Activated CD4-positive, alpha-beta T cell treated with anti-CD3 and anti-CD28 coated beads, Interleukin-2, amount 10 ng/mL, durations not matched to agents 7 days and 5 days (primary cell): ENCODE results near the gene ZC3H7A. TPM values are rescaled to one million over a fixed set of nuclear protein-coding genes. Genes with fewer than 3 reads are reported as not detected.

ENCODE experiments used
- total RNA-seq, 2 experiments: library from RNA; stranded (reverse); gene quantifications; one replicate each; pipeline ENCODE4 v1.2.3, GENCODE V29; 2021

ZC3H7A gene
- total RNA-seq, 2 experiments from 2014 or later: 68.0 to 76.9 TPM

Other genes with a start within 250 kb of the ZC3H7A start
- gene LITAF, start 210.3 kb downstream of the ZC3H7A start, total RNA-seq: 100 to 1,000 TPM; 133 to 141 TPM
- 10 to 100 TPM; 21.7 to 23.4 TPM for gene SNN, start 128.8 kb downstream of the ZC3H7A start, total RNA-seq
- gene TXNDC11, start 54.4 kb downstream of the ZC3H7A start, total RNA-seq: 10 to 100 TPM; 38.5 to 42.7 TPM
- 100 to 1,000 TPM; 158 to 182 TPM for gene RSL1D1, start 54.3 kb upstream of the ZC3H7A start, total RNA-seq
- gene GSPT1, start 118.7 kb upstream of the ZC3H7A start, total RNA-seq: 100 to 1,000 TPM; 110 to 126 TPM
- 10 to 100 TPM in 1 of 2 experiments, 1 to 10 TPM in 1; 7.6 to 11.6 TPM for gene NPIPB2, start 144.8 kb upstream of the ZC3H7A start, total RNA-seq
- not detected for gene TNFRSF17, start 168.0 kb upstream of the ZC3H7A start, total RNA-seq
- gene SNX29, start 179.5 kb upstream of the ZC3H7A start, total RNA-seq: 10 to 100 TPM; 15.8 to 19.7 TPM